ENCODE results near the gene SMIM28.
"Not testable (repeated sequence)": the region's sequence is repeated elsewhere in the genome, so short reads cannot be mapped to it uniquely, and the experiment has no call there.

Gene SMIM28

GRCh38 chr6:138421608-138422007 is 43.9 kb downstream of the SMIM28 start:
- no peaks in the 10 kb centered on the region for H3K27me3 ChIP-seq (ENCODE audit: control insufficient read depth in 1 of 2, insufficient read depth in 1 of 2, low read length in 2 of 2)
- no peak overlapping the region for H2AK5ac ChIP-seq (ENCODE audit: low read length, severe bottlenecking)
- no peak overlapping the region for H3K14ac ChIP-seq (ENCODE audit: low read length in 2 of 2)
- no peak for DNase-seq
- no peak overlapping the region for H3K23ac ChIP-seq (ENCODE audit: low read length in 2 of 2)
- H2AFZ ChIP-seq (ENCODE audit: low read depth, low read length), result no peak overlapping the region
- H3K4me1 ChIP-seq (ENCODE audit: control insufficient read depth, insufficient read depth, low read depth, low read length), result peaks cover 2% of the 10 kb centered on the region
- 98% methylated on average over 10 of the region's 10 CpGs for WGBS
- H3K4me3 ChIP-seq (ENCODE audit: insufficient read depth in 1 of 2, low read depth in 1 of 2, low read length in 2 of 2), result no peak overlapping the region
- H3K18ac ChIP-seq (ENCODE audit: low read depth in 1 of 2, low read length in 2 of 2), result no peak overlapping the region
- no peak overlapping the region for H3K27ac ChIP-seq (ENCODE audit: low read length, poor library complexity, severe bottlenecking)
- no peak overlapping the region for H2BK120ac ChIP-seq (ENCODE audit: low read depth, low read length)
- H2BK12ac ChIP-seq (ENCODE audit: low read length in 2 of 2), result no peak overlapping the region
- H3K4me2 ChIP-seq (ENCODE audit: low read length, poor library complexity, severe bottlenecking), result no peak overlapping the region
- H3K9me3 ChIP-seq (ENCODE audit: control insufficient read depth, low read length), result no peaks in the 10 kb centered on the region
- no peak overlapping the region for H3K4ac ChIP-seq (ENCODE audit: low read depth in 1 of 2, low read length in 2 of 2)
- no peak overlapping the region for H3K9ac ChIP-seq (ENCODE audit: low read length)
- peaks cover 10% of the 10 kb centered on the region for H3K79me1 ChIP-seq (replicated peaks; ENCODE audit: low read length, poor library complexity, severe bottlenecking)
- H2BK15ac ChIP-seq (ENCODE audit: low read depth, poor library complexity, severe bottlenecking), result no peak overlapping the region
- H2BK5ac ChIP-seq (ENCODE audit: low read depth, low read length, poor library complexity, severe bottlenecking), result no peak overlapping the region
- H3K36me3 ChIP-seq (ENCODE audit: control insufficient read depth in 1 of 2, insufficient read depth in 2 of 2, low read depth in 1 of 2, low read length in 2 of 2), result peaks cover 32 to 53% of the 10 kb centered on the region in 2 experiments
- H4K8ac ChIP-seq (ENCODE audit: low read length), result no peak overlapping the region
- H4K91ac ChIP-seq (ENCODE audit: low read length), result no peak overlapping the region

DNA sequence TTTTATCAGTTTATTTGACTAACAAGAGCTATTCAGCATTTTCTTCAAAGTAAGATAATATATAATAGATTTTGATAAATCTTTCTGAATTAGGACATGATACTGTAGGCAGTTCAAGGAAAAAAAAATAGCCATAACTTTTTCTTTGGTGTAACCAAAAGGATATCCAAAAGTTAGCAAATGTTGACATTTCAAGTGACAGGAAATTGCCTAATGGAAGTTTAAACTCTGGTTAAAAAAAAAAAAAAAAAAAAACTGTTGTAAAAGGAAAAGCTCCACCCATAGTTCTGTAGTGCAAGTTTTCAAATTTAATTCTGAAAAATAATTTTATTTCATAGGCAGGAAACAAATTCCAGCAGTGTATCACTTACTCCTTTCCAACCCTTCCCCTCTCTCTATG is 45.2 kb downstream of the SMIM28 start:
- Histone ChIP-seq H3K4ac (ENCODE audit: low read depth in 1 of 2, low read length in 2 of 2) (no peak overlapping the region), H2BK12ac (ENCODE audit: low read length in 2 of 2) (no peak overlapping the region), H3K36me3 (ENCODE audit: control insufficient read depth in 1 of 2, insufficient read depth in 2 of 2, low read depth in 1 of 2, low read length in 2 of 2) (peaks cover 33 to 53% of the 10 kb centered on the region in 2 experiments), H2BK120ac (ENCODE audit: low read depth, low read length) (no peak overlapping the region), H3K14ac (ENCODE audit: low read length in 2 of 2) (no peak overlapping the region), H3K23ac (ENCODE audit: low read length in 2 of 2) (no peak overlapping the region), H3K4me1 (ENCODE audit: control insufficient read depth, insufficient read depth, low read depth, low read length) (no peaks in the 10 kb centered on the region), H3K9me3 (ENCODE audit: control insufficient read depth, low read length) (no peaks in the 10 kb centered on the region), H2AK5ac (ENCODE audit: low read length, severe bottlenecking) (no peak overlapping the region), H2BK5ac (ENCODE audit: low read depth, low read length, poor library complexity, severe bottlenecking) (no peak overlapping the region), H3K4me3 (ENCODE audit: insufficient read depth in 1 of 2, low read depth in 1 of 2, low read length in 2 of 2) (no peak overlapping the region), H4K91ac (ENCODE audit: low read length) (no peak overlapping the region), H2AFZ (ENCODE audit: low read depth, low read length) (no peak overlapping the region), H3K4me2 (ENCODE audit: low read length, poor library complexity, severe bottlenecking) (no peak overlapping the region), H3K9ac (ENCODE audit: low read length) (no peak overlapping the region), H3K79me1 (replicated peaks; ENCODE audit: low read length, poor library complexity, severe bottlenecking) (peaks cover 13% of the 10 kb centered on the region), H4K8ac (ENCODE audit: low read length) (no peak overlapping the region), H2BK15ac (ENCODE audit: low read depth, poor library complexity, severe bottlenecking) (no peak overlapping the region), H3K27me3 (ENCODE audit: control insufficient read depth in 1 of 2, insufficient read depth in 1 of 2, low read length in 2 of 2) (no peaks in the 10 kb centered on the region), H3K27ac (ENCODE audit: low read length, poor library complexity, severe bottlenecking) (no peak overlapping the region), H3K18ac (ENCODE audit: low read depth in 1 of 2, low read length in 2 of 2) (no peak overlapping the region)
- peak; percentile 16 for DNase-seq

GRCh38 chr6:138424004-138424904 is 46.5 kb downstream of the SMIM28 start:
- H2BK5ac ChIP-seq (ENCODE audit: low read depth, low read length, poor library complexity, severe bottlenecking), result no peak overlapping the region
- no peak overlapping the region for H3K4ac ChIP-seq (ENCODE audit: low read depth in 1 of 2, low read length in 2 of 2)
- no peaks in the 10 kb centered on the region for H3K9me3 ChIP-seq (ENCODE audit: control insufficient read depth, low read length)
- DNase-seq, result no peak
- no peak overlapping the region for H2BK12ac ChIP-seq (ENCODE audit: low read length in 2 of 2)
- no peak overlapping the region for H3K18ac ChIP-seq (ENCODE audit: low read depth in 1 of 2, low read length in 2 of 2)
- H4K8ac ChIP-seq (ENCODE audit: low read length), result no peak overlapping the region
- H3K27me3 ChIP-seq (ENCODE audit: control insufficient read depth in 1 of 2, insufficient read depth in 1 of 2, low read length in 2 of 2), result no peaks in the 10 kb centered on the region
- no peak overlapping the region for H2BK15ac ChIP-seq (ENCODE audit: low read depth, poor library complexity, severe bottlenecking)
- no peak overlapping the region for H3K23ac ChIP-seq (ENCODE audit: low read length in 2 of 2)
- no peak overlapping the region for H2AFZ ChIP-seq (ENCODE audit: low read depth, low read length)
- H3K4me3 ChIP-seq (ENCODE audit: insufficient read depth in 1 of 2, low read depth in 1 of 2, low read length in 2 of 2), result no peak overlapping the region
- H3K79me1 ChIP-seq (replicated peaks; ENCODE audit: low read length, poor library complexity, severe bottlenecking), result peaks cover 13% of the 10 kb centered on the region
- no peak overlapping the region for H3K14ac ChIP-seq (ENCODE audit: low read length in 2 of 2)
- H2BK120ac ChIP-seq (ENCODE audit: low read depth, low read length), result no peak overlapping the region
- no peak overlapping the region for H3K9ac ChIP-seq (ENCODE audit: low read length)
- no peak overlapping the region for H2AK5ac ChIP-seq (ENCODE audit: low read length, severe bottlenecking)
- peaks cover 29 to 49% of the 10 kb centered on the region in 2 experiments for H3K36me3 ChIP-seq (ENCODE audit: control insufficient read depth in 1 of 2, insufficient read depth in 2 of 2, low read depth in 1 of 2, low read length in 2 of 2)
- no peaks in the 10 kb centered on the region for H3K4me1 ChIP-seq (ENCODE audit: control insufficient read depth, insufficient read depth, low read depth, low read length)
- H3K27ac ChIP-seq (ENCODE audit: low read length, poor library complexity, severe bottlenecking), result no peak overlapping the region
- WGBS, result 96% methylated on average over 47 of the region's 48 CpGs
- H4K91ac ChIP-seq (ENCODE audit: low read length), result no peak overlapping the region
- H3K4me2 ChIP-seq (ENCODE audit: low read length, poor library complexity, severe bottlenecking), result no peak overlapping the region

GRCh38 chr6:138425256-138425655 is 47.6 kb downstream of the SMIM28 start:
- H3K27ac ChIP-seq (ENCODE audit: low read length, poor library complexity, severe bottlenecking); H2BK12ac ChIP-seq (ENCODE audit: low read length in 2 of 2); H4K91ac ChIP-seq (ENCODE audit: low read length); H3K4me1 ChIP-seq (ENCODE audit: control insufficient read depth, insufficient read depth, low read depth, low read length); H3K4me2 ChIP-seq (ENCODE audit: low read length, poor library complexity, severe bottlenecking); H3K4me3 ChIP-seq (ENCODE audit: insufficient read depth in 1 of 2, low read depth in 1 of 2, low read length in 2 of 2); H2AK5ac ChIP-seq (ENCODE audit: low read length, severe bottlenecking); H2AFZ ChIP-seq (ENCODE audit: low read depth, low read length); H3K23ac ChIP-seq (ENCODE audit: low read length in 2 of 2); H3K9ac ChIP-seq (ENCODE audit: low read length); H2BK120ac ChIP-seq (ENCODE audit: low read depth, low read length); H3K27me3 ChIP-seq (ENCODE audit: control insufficient read depth in 1 of 2, insufficient read depth in 1 of 2, low read length in 2 of 2); H3K4ac ChIP-seq (ENCODE audit: low read depth in 1 of 2, low read length in 2 of 2); H2BK15ac ChIP-seq (ENCODE audit: low read depth, poor library complexity, severe bottlenecking); H3K14ac ChIP-seq (ENCODE audit: low read length in 2 of 2); H4K8ac ChIP-seq (ENCODE audit: low read length); H2BK5ac ChIP-seq (ENCODE audit: low read depth, low read length, poor library complexity, severe bottlenecking); H3K18ac ChIP-seq (ENCODE audit: low read depth in 1 of 2, low read length in 2 of 2); DNase-seq; H3K9me3 ChIP-seq (ENCODE audit: control insufficient read depth, low read length): not testable (repeated sequence)
- H3K36me3 ChIP-seq (ENCODE audit: control insufficient read depth in 1 of 2, insufficient read depth in 2 of 2, low read depth in 1 of 2, low read length in 2 of 2), result peaks cover 28 to 53% of the 10 kb centered on the region in 2 experiments
- 95% methylated on average over 7 of the region's 7 CpGs for WGBS
- H3K79me1 ChIP-seq (replicated peaks; ENCODE audit: low read length, poor library complexity, severe bottlenecking), result peaks cover 15% of the 10 kb centered on the region
